ENCODE results near the gene TAF11L11.
"Not testable (repeated sequence)": the region's sequence is repeated elsewhere in the genome, so short reads cannot be mapped to it uniquely, and the experiment has no call there.

DNA sequence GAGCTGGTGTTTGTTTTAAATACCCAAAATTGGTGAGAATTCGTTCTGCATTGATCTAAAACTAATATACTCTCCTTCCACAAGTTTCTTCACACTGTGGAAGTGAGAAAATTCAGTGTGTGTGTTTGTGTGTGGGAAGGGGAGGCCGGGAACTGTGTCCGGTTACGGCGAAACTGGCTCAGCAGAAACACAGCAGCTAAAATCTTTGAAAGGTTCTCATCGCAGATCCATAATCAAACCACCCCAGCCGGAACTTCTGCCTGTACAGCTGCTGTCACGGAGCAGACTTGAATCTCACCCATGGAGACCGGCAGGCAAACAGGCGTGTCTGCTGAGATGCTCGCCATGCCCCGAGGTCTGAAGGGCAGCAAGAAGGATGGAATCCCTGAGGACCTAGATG is 27.8 kb downstream of the TAF11L11 start, which contains the start of gene TAF11L13:
- TF ChIP-seq, protein P1, sequence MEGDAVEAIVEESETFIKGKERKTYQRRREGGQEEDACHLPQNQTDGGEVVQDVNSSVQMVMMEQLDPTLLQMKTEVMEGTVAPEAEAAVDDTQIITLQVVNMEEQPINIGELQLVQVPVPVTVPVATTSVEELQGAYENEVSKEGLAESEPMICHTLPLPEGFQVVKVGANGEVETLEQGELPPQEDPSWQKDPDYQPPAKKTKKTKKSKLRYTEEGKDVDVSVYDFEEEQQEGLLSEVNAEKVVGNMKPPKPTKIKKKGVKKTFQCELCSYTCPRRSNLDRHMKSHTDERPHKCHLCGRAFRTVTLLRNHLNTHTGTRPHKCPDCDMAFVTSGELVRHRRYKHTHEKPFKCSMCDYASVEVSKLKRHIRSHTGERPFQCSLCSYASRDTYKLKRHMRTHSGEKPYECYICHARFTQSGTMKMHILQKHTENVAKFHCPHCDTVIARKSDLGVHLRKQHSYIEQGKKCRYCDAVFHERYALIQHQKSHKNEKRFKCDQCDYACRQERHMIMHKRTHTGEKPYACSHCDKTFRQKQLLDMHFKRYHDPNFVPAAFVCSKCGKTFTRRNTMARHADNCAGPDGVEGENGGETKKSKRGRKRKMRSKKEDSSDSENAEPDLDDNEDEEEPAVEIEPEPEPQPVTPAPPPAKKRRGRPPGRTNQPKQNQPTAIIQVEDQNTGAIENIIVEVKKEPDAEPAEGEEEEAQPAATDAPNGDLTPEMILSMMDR (IDR thresholded peaks at IDR 0.05) = not testable (repeated sequence)
- TF ChIP-seq POLR2A, POLR2AphosphoS5 (IDR thresholded peaks at IDR 0.05): not testable (repeated sequence)

Measured in gastroesophageal sphincter (tissue), 3 donors.